ENCODE data around the gene PYHIN1. TPM values are rescaled to one million over a fixed set of nuclear protein-coding genes. Genes with fewer than 3 reads are reported as not detected.

PYHIN1 gene
- total and polyA plus RNA-seq, 4 experiments from 2014 or later = 41.9 to 93.8 (median 70.8) TPM

DNA sequence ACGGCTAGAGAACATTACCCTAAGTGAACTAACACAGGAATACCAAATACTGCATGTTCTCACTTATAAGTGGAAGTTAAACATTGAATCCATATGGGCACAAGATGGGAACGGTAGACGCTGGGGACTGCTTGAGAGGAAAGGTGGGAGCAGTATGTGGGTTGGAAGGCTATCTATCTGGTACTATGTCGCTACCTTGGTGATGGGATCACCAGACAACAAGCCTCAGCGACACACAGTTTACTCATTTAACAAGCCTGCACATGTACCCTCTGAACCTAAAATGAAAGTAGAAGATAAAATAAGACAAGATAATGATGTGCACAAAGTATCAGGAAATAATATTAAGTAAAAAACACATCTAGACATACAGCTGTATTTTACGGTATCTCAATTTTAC, 819 bp downstream of the PYHIN1 start:
- peak overlapping the region; percentile 97 to 100 (median 99) for H3K4me3 Mint-ChIP-seq
- intact Hi-C loops (cut with micrococcal nuclease) = loop anchor here (5.0 kb wide), 2 partner anchors 50 to 145 kb away; partner anchors contain the start of gene AIM2
- ChIA-PET POLR2A (ENCODE audit: partially characterized antibody) (interaction anchor here (0.6 to 2.9 kb wide), 6 partner anchors 8 to 1642 kb away, joined by 3 to 29 read pairs (median 5); partner anchors contain the start of genes AIM2 and IFI16), CTCF (ENCODE audit: partially characterized antibody) (interaction anchor here (1.6 kb wide), 1 partner anchor 139 kb away, joined by 4 read pairs; no protein-coding TSS in a partner anchor)
- Histone ChIP-seq H3K27me3 (ENCODE audit: insufficient read depth, low read length) (no peaks in the 10 kb centered on the region), H3K27ac (ENCODE audit: low read depth, low read length) (peak overlapping the region; percentile 62), H3K36me3 (ENCODE audit: insufficient read depth, low read length) (peaks cover 4% of the 10 kb centered on the region), H3K9me3 (ENCODE audit: control insufficient read depth in 1 of 2, low read length in 2 of 2) (no peaks in the 10 kb centered on the region), H3K4me3 (ENCODE audit: low read length in 2 of 2) (peak overlapping the region; percentile 50 to 67), H3K4me1 (ENCODE audit: insufficient read depth, low read length) (peaks cover 40% of the 10 kb centered on the region)
- H3K36me3 Mint-ChIP-seq = peaks cover 20 to 32% of the 10 kb centered on the region in 2 donors
- peak; percentile 3 to 37 (median 17) for DNase-seq
- H3K27me3 Mint-ChIP-seq = no peaks in the 10 kb centered on the region
- peak overlapping the region; percentile 83 to 98 (median 93) for H3K27ac Mint-ChIP-seq
- H3K9me3 Mint-ChIP-seq = peaks cover 0 to 10% (median 3%) of the 10 kb centered on the region in 8 donors
- peaks cover 31 to 57% (median 39%) of the 10 kb centered on the region in 4 donors for H3K4me1 Mint-ChIP-seq

DNA sequence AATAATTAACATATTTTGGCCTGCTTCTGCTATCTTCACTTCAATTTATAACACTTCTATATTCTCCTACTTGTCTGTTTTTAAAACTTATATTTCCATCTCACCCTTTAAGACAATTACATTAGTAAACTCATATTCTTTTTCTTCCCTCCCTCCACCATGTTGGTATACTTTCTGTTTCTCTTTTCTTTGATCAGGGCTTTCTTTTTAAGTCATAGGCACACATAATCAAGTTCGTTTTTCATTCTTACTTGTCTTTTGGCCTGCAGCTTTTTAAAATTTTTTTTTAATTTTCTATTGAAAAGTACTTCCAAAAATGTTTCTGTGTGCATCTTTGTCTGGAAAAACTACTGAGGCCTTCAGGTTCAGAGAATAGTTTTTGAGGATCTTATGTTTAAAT, 2.3 kb downstream of the PYHIN1 start:
- CTCF ChIA-PET (ENCODE audit: partially characterized antibody) = interaction anchor here (1.0 kb wide), 1 partner anchor 64 kb away, joined by 3 read pairs; no protein-coding TSS in a partner anchor
- peaks cover 34 to 57% (median 41%) of the 10 kb centered on the region in 4 donors for H3K4me1 Mint-ChIP-seq
- POLR2A ChIA-PET (ENCODE audit: partially characterized antibody) = interaction anchor here (1.0 to 1.6 kb wide), 2 partner anchors 9 to 114 kb away, joined by 3 to 5 read pairs; no protein-coding TSS in a partner anchor
- peaks cover 40% of the 10 kb centered on the region for H3K4me1 ChIP-seq (ENCODE audit: insufficient read depth, low read length)
- H3K4me3 Mint-ChIP-seq = peak overlapping the region; percentile 83 to 99 (median 92)
- intact Hi-C loops (cut with micrococcal nuclease) = loop anchor here (5.0 kb wide), 2 partner anchors 51 to 144 kb away; partner anchors contain the start of gene AIM2
- peak overlapping the region; percentile 45 for H3K27ac ChIP-seq (ENCODE audit: low read depth, low read length)
- DNase-seq = peak in 4 of 5 donors; percentile 15 to 44 (median 32)
- no peaks in the 10 kb centered on the region for H3K9me3 ChIP-seq (ENCODE audit: control insufficient read depth in 1 of 2, low read length in 2 of 2)
- H3K27ac Mint-ChIP-seq = peak overlapping the region; percentile 52 to 96 (median 90)
- no peaks in the 10 kb centered on the region for H3K27me3 ChIP-seq (ENCODE audit: insufficient read depth, low read length)
- H3K27me3 Mint-ChIP-seq = no peaks in the 10 kb centered on the region
- peaks cover 27 to 39% of the 10 kb centered on the region in 2 donors for H3K36me3 Mint-ChIP-seq
- H3K36me3 ChIP-seq (ENCODE audit: insufficient read depth, low read length) = peaks cover 4% of the 10 kb centered on the region
- H3K4me3 ChIP-seq (ENCODE audit: low read length in 2 of 2) = peak overlapping the region; percentile 24 to 48
- H3K9me3 Mint-ChIP-seq = peaks cover 0 to 5% (median 1%) of the 10 kb centered on the region in 8 donors

DNA sequence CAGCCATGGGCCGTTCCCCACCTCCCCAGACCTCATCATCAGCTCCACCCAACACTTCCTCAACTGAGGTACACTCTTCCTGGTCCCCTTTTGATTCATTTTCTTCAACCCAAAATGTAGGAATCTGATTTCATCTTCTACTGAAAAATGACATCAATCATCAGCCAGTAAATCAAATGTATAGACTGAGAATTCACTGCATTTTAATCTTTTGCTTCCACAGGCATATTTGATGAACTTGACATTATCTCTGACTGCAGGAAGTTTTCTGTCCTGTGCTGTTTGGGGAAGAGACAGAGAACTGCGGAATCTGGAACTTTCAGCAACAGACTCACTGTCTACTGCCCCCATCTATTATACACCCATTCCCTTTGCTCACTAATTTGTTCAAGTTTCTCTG, 7.8 kb downstream of the PYHIN1 start:
- peaks cover 33 to 52% (median 40%) of the 10 kb centered on the region in 4 donors for H3K4me1 Mint-ChIP-seq
- Histone ChIP-seq H3K4me1 (ENCODE audit: insufficient read depth, low read length) (peaks cover 23% of the 10 kb centered on the region), H3K36me3 (ENCODE audit: insufficient read depth, low read length) (peaks cover 26% of the 10 kb centered on the region), H3K27ac (ENCODE audit: low read depth, low read length) (no peak overlapping the region), H3K27me3 (ENCODE audit: insufficient read depth, low read length) (no peaks in the 10 kb centered on the region), H3K4me3 (ENCODE audit: low read length in 2 of 2) (no peak overlapping the region), H3K9me3 (ENCODE audit: control insufficient read depth in 1 of 2, low read length in 2 of 2) (no peaks in the 10 kb centered on the region)
- intact Hi-C loops (cut with micrococcal nuclease) = no loop called here
- H3K27ac Mint-ChIP-seq = peak overlapping the region in 5 of 7 donors; percentile 4 to 97 (median 70)
- CTCF ChIA-PET (ENCODE audit: partially characterized antibody) = no interaction called here
- H3K4me3 Mint-ChIP-seq = no peak overlapping the region
- H3K9me3 Mint-ChIP-seq = peaks cover 0 to 2% (median 0%) of the 10 kb centered on the region in 8 donors
- no peaks in the 10 kb centered on the region for H3K27me3 Mint-ChIP-seq
- H3K36me3 Mint-ChIP-seq = peaks cover 64 to 75% of the 10 kb centered on the region in 2 donors
- no peak for DNase-seq
- POLR2A ChIA-PET (ENCODE audit: partially characterized antibody) = interaction anchor here (2.2 kb wide), 1 partner anchor 8 kb away, joined by 6 read pairs; the partner anchor contains the start of gene PYHIN1

DNA sequence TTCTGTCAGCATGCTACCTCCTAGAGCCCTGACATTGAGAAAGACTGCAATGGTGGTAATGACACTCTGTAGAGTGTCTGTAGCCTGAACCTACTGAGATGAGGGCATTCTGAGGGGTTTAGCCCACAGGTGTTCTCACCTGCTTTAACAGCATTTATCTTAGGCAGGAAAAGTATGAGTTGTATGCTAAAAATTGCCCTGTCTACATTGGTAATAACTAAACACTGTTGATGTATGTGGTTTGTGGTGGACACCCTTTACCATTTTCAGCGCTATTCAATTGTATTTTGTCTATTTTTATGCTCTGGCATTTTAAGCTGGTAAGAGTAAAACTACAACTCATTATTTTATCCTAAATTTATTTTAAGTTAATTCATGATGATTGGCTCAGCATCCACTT, 10.0 kb downstream of the PYHIN1 start:
- Histone ChIP-seq H3K4me1 (ENCODE audit: insufficient read depth, low read length) (peaks cover 15% of the 10 kb centered on the region), H3K27ac (ENCODE audit: low read depth, low read length) (no peak overlapping the region), H3K4me3 (ENCODE audit: low read length in 2 of 2) (no peak overlapping the region), H3K27me3 (ENCODE audit: insufficient read depth, low read length) (no peaks in the 10 kb centered on the region), H3K36me3 (ENCODE audit: insufficient read depth, low read length) (peaks cover 45% of the 10 kb centered on the region), H3K9me3 (ENCODE audit: control insufficient read depth in 1 of 2, low read length in 2 of 2) (no peaks in the 10 kb centered on the region)
- DNase-seq = no peak
- Mint-ChIP-seq H3K9me3 (no peaks in the 10 kb centered on the region), H3K36me3 (peaks cover 76 to 84% of the 10 kb centered on the region in 2 donors), H3K27ac (no peak overlapping the region), H3K4me1 (peaks cover 22 to 42% (median 27%) of the 10 kb centered on the region in 4 donors), H3K27me3 (no peaks in the 10 kb centered on the region), H3K4me3 (no peak overlapping the region)
- CTCF ChIA-PET (ENCODE audit: partially characterized antibody) = no interaction called here
- POLR2A ChIA-PET (ENCODE audit: partially characterized antibody) = interaction anchor here (0.8 to 2.2 kb wide), 3 partner anchors 10 to 18 kb away, joined by 3 to 6 read pairs (median 3); partner anchors contain the start of gene PYHIN1
- intact Hi-C loops (cut with micrococcal nuclease) = no loop called here

DNA sequence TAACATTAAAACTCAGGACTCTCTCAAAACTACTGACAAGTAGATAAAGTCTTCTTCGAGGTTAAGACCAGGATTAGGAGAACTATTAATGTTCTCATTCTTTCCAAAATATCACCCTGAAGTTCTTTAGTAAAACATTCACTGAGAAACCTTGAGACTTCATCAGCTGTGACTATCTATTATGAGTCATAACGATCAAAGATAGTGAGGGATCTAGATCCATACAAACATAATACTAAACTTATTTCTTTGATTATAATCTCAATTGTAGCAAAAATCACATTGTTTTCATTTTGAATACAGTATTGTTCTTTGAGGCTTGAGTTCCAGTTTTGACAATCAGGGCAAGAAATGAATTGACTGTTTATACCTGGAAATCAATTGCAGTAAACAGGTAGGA, 11.1 kb downstream of the PYHIN1 start:
- Histone ChIP-seq H3K36me3 (ENCODE audit: insufficient read depth, low read length) (peaks cover 51% of the 10 kb centered on the region), H3K27ac (ENCODE audit: low read depth, low read length) (no peak overlapping the region), H3K4me3 (ENCODE audit: low read length in 2 of 2) (no peak overlapping the region), H3K9me3 (ENCODE audit: control insufficient read depth in 1 of 2, low read length in 2 of 2) (no peaks in the 10 kb centered on the region), H3K4me1 (ENCODE audit: insufficient read depth, low read length) (peaks cover 15% of the 10 kb centered on the region), H3K27me3 (ENCODE audit: insufficient read depth, low read length) (no peaks in the 10 kb centered on the region)
- intact Hi-C loops (cut with micrococcal nuclease) = no loop called here
- ChIA-PET CTCF (ENCODE audit: partially characterized antibody) (no interaction called here), POLR2A (ENCODE audit: partially characterized antibody) (interaction anchor here (0.9 to 1.7 kb wide), 3 partner anchors 9 to 12 kb away, joined by 4 to 5 read pairs (median 4); partner anchors contain the start of gene PYHIN1)
- H3K9me3 Mint-ChIP-seq = no peaks in the 10 kb centered on the region
- H3K36me3 Mint-ChIP-seq = peaks cover 78 to 86% of the 10 kb centered on the region in 2 donors
- H3K4me3 Mint-ChIP-seq = no peak overlapping the region
- DNase-seq = no peak
- H3K4me1 Mint-ChIP-seq = peaks cover 26 to 46% (median 30%) of the 10 kb centered on the region in 4 donors
- H3K27ac Mint-ChIP-seq = no peak overlapping the region
- no peaks in the 10 kb centered on the region for H3K27me3 Mint-ChIP-seq

DNA sequence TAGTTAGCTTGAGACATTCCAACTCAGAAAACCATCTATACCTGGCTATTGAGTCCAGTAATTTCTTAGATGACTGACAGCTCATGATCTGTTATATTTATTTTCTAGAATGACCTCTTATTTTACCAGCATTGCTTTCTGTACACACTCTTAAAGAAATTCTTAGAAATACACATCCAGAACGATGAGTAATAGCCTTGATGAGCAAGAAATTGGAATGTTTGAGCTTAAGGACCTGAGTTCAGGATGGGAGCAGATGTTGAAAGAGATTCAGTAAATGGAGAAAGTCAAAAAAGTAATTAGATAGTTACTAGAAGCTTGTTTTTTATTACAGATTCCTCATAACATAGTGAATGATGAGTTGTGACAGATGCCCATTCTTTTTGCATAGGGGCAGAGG, 11.7 kb downstream of the PYHIN1 start:
- intact Hi-C loops (cut with micrococcal nuclease) = no loop called here
- Histone ChIP-seq H3K4me3 (ENCODE audit: low read length in 2 of 2) (no peak overlapping the region), H3K27me3 (ENCODE audit: insufficient read depth, low read length) (no peaks in the 10 kb centered on the region), H3K27ac (ENCODE audit: low read depth, low read length) (no peak overlapping the region), H3K9me3 (ENCODE audit: control insufficient read depth in 1 of 2, low read length in 2 of 2) (no peaks in the 10 kb centered on the region), H3K4me1 (ENCODE audit: insufficient read depth, low read length) (peaks cover 15% of the 10 kb centered on the region), H3K36me3 (ENCODE audit: insufficient read depth, low read length) (peaks cover 57% of the 10 kb centered on the region)
- H3K4me1 Mint-ChIP-seq = peaks cover 26 to 51% (median 31%) of the 10 kb centered on the region in 4 donors
- no peak for DNase-seq
- no peaks in the 10 kb centered on the region for H3K27me3 Mint-ChIP-seq
- peak overlapping the region in 2 of 7 donors; percentile 18 to 69 for H3K27ac Mint-ChIP-seq
- peaks cover 79 to 89% of the 10 kb centered on the region in 2 donors for H3K36me3 Mint-ChIP-seq
- no peak overlapping the region for H3K4me3 Mint-ChIP-seq
- H3K9me3 Mint-ChIP-seq = no peaks in the 10 kb centered on the region
- CTCF ChIA-PET (ENCODE audit: partially characterized antibody) = interaction anchor here (0.5 kb wide), 1 partner anchor 40 kb away, joined by 5 read pairs; no protein-coding TSS in a partner anchor
- POLR2A ChIA-PET (ENCODE audit: partially characterized antibody) = interaction anchor here (1.2 to 1.7 kb wide), 2 partner anchors 9 to 11 kb away, joined by 4 to 5 read pairs; partner anchors contain the start of gene PYHIN1

DNA sequence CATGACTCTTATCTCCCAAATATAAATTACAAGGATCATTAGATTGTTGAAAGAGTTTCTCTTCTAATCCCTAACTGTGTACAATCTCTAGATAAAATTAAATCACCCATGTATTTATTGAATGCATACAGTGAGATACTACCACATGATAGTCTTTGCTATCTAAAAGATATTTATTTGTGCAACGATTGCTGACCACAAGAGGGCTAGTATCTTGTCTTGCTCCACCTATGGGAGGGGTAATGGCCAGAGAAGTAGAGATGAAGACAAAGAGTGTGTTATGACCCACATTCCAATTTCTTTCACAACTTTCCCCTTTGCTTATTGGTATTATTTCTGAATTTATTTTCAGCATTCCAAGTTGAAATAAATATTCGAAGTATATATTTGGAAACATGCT, 13.7 kb downstream of the PYHIN1 start:
- H3K9me3 ChIP-seq (ENCODE audit: control insufficient read depth in 1 of 2, low read length in 2 of 2) = no peaks in the 10 kb centered on the region
- CTCF ChIA-PET (ENCODE audit: partially characterized antibody) = no interaction called here
- H3K4me3 ChIP-seq (ENCODE audit: low read length in 2 of 2) = no peak overlapping the region
- Mint-ChIP-seq H3K27me3 (no peaks in the 10 kb centered on the region), H3K9me3 (peaks cover 0 to 2% (median 0%) of the 10 kb centered on the region in 8 donors), H3K4me1 (peaks cover 18 to 47% (median 33%) of the 10 kb centered on the region in 4 donors), H3K4me3 (no peak overlapping the region), H3K36me3 (peaks cover 86 to 94% of the 10 kb centered on the region in 2 donors), H3K27ac (peak overlapping the region in 3 of 7 donors; percentile 10 to 82 (median 32))
- POLR2A ChIA-PET (ENCODE audit: partially characterized antibody) = no interaction called here
- peaks cover 15% of the 10 kb centered on the region for H3K4me1 ChIP-seq (ENCODE audit: insufficient read depth, low read length)
- H3K27me3 ChIP-seq (ENCODE audit: insufficient read depth, low read length) = no peaks in the 10 kb centered on the region
- DNase-seq = no peak
- intact Hi-C loops (cut with micrococcal nuclease) = no loop called here
- H3K36me3 ChIP-seq (ENCODE audit: insufficient read depth, low read length) = peaks cover 70% of the 10 kb centered on the region
- no peak overlapping the region for H3K27ac ChIP-seq (ENCODE audit: low read depth, low read length)

All from CD4-positive, alpha-beta memory T cell (primary cell).